GM21528 (cell line): ENCODE results near the gene CEACAM1.
"Not testable (repeated sequence)": the region's sequence is repeated elsewhere in the genome, so short reads cannot be mapped to it uniquely, and the experiment has no call there.

Source experiments
- ATAC-seq: cut with Tn5 transposase; IDR thresholded peaks from one replicate; pipeline ENCODE4 v1.9.1; 2021; ENCODE audit warnings: mild to moderate bottlenecking, moderate library complexity; ENCODE audit not compliant: unreplicated experiment, low FRiP score

The CEACAM1 gene

GRCh38 chr19:42478765-42479311, 49.4 kb downstream of the CEACAM1 start:
- ATAC-seq, result no peak

DNA sequence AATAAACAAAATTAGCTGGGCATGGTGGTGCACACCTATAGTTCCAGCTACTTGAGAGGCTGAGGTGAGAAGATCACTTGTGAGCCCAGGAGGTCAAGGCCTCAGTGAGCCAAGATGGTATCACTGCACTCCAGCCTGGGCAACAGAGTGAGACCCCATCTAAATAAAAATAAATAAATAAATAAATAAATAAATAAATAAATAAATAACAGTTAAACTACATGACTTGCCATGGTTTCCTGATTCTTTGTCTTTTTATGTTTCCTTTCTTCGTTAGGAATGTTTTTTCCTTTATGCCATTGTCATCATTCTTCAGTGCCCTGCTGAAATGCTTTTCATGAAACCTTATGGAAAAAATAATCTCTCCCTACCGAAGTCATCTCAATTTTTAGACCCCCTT, 50.3 kb downstream of the CEACAM1 start:
- ATAC-seq, result no peak

- no peak for ATAC-seq
Measured at GRCh38 chr19:42477117-42477516, 51.2 kb downstream of the CEACAM1 start.

DNA sequence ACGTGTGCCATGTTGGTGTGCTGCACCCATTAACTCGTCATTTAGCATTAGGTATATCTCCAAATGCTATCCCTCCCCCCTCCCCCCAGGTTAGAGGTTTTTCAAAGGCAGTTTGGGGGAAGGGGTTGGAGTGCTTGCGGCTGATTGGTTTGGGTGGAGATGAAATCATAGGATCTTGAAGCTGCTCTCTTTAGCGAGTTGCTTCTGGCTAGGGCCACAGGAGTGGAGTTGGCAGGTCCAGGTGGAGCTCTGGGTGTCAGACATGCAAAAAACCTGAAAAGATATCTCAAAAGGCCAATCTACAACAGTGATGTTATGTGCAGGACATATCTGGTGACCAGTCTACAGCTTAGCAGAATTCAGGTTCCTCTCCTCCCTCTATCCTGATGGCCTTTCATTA, 52.9 kb downstream of the CEACAM1 start:
- no peak for ATAC-seq

DNA sequence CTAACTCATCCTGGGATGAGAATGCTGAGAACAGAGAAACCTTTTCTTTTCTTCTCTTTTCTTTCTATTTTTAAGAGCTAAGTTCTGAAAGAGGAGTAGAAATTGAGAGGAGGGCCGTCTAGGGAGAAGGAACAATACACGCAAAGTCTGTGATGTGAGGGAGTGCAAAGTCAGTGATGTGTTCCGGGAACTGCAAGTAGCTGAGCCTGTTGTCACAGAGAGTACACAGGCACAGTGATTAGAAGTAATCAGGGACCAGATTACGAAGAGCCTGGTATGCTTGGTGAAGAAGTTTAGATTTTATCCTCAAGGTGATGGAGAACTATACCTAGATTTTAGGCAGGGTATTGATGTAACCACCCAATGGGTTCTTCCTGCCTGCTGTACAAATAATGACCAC, 53.5 kb downstream of the CEACAM1 start:
- no peak for ATAC-seq

- ATAC-seq, result no peak
Measured at GRCh38 chr19:42473686-42474085, 54.6 kb downstream of the CEACAM1 start.

DNA sequence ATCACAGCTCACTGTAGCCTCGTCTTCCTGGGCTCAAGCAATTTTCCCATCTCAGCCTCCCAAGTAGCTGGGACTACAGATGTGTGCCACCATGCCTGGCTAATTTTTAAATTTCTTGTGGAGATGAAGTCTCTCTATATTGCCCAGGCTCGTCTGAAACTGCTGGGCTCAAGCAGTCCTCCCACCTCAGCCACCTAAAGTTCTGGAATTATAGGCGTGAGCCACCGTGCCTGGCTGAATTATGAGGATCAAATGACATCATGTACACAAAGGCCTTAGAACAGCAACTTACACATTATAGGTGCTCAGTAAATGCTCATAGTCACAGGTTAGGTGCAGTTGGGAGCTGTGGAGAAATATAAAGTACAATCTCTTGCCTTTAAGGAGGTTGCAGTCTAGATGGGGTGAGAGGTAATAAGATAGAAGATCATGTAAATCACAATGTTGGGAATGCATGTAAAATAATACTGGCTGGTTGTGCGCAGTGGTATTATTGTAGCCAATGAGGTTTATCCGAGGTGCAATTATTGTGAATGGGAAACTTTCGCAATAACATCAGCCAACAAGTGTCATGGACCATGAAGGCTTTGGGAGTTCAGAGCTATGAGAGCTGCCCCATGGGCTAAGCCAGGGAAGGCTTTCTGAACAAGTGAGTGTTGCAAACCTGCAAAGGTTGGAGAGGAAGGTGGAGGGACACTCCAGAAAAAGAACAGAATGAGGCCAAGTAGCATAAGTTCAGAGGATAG, 55.7 kb downstream of the CEACAM1 start:
- ATAC-seq, result no peak

GRCh38 chr19:42471554-42472249, 56.6 kb downstream of the CEACAM1 start:
- no peak for ATAC-seq

- no peak for ATAC-seq
Measured at GRCh38 chr19:42469311-42470235, 58.7 kb downstream of the CEACAM1 start.

DNA sequence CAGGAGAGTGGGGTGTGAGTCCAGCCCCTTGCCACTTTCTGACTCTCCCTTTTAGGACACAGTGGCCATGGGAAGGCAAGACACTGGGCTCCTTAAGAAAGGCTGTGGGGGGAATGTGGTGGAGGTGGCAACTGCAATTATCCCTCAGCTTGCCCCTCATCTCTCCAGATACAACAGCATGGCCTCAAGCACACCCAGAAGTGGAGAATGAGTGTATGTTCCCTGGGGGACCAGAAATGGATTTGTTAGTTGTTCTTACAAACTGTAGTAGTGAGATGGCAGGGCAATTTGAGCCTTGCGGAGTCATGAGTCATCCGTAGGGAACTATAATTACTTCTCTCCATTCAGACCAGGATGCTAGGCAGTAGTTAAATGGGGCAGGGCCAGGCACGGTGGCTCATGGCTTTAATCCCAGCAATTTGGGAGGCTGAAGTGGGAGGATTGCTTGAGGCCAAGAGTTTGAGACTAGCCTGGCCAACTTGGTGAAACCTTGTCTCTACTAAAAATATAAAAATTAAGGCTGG, 59.9 kb downstream of the CEACAM1 start:
- ATAC-seq, result no peak

GRCh38 chr19:42467183-42467760, 61.0 kb downstream of the CEACAM1 start:
- ATAC-seq, result no peak

DNA sequence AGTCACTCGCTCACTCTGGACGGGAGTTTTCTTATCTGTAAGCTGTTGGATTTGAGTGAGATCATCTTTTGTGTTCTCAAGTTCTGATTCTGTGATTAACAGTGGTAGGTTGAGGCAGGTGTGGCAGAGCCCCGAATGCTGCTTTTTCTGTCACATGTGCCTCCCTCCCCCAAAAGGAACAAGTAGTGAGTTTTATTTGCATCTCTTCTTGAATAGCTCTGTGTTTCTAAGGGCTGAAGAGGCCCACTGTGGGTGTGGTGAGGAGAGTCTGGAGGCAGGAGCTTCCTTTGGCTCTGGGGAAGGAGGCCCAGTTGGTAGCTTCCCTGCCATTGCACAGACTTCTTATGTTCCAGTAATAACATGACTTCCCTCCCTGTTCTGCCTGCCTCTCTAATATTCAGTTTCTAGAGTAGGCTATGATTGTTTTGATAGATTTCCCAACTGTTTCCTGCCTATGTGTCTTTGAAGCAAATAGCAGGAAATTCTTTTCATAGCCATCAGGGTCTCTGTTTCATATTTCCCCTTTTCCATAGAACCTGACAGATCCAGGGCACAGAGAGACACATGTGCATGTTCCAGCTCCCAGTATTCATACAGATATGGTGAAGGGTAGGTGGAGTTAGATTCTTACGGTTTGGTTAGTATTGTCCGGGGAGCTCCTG, 61.6 kb downstream of the CEACAM1 start:
- no peak for ATAC-seq

DNA sequence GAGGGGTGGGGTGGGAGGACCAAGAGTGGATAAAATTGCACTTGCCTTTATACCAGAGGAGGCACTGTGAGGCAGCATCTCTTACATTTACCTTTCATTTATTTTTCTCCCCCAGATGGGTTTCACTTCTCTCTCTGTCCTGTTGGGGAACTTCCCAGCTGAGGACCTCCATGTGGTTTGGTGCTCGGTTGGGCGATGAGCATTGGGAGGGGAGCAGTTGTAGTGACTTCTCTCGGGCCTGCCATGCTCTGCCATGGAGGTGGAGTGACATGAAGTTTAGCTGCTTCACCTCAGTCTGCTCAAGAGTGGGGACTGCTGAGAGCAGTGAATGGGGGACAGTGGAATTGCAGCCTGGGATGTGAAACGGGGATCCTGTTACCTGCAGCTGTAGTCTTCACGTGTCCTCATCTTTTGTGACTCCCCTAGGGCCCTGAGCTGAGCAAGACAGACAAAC, 62.4 kb downstream of the CEACAM1 start:
- ATAC-seq, result peak; percentile 53

DNA sequence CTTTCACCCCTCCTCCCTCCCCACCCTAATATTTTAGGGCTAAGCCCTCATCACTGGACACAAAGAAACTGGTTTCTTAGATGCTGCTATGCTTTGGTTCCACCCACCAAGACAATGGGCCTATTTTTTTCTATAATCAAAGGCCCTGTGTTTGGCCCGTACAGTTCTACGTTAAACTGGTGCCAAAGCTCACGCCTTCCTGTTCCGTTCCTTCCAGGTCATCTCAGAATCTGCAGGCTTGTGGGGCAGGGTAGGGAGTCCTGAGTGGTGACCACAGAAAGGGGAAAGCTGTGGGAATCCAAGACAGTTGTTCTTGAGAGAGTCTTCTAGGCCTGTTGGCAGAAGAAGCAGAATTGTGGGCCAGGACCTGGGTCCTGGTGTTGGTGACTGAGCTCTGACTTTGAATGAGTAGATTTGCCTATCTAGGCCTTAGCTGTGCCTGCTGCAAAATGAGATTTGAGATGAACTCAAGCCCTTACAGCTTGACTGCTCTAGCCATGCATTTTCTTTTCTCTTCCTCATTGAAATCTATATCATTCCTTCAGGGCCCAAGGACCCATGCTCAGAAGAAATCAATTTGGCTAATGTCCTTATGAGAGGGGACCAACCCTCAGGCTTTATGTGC, 66.5 kb downstream of the CEACAM1 start:
- ATAC-seq, result no peak

GRCh38 chr19:42461231-42461630, 67.0 kb downstream of the CEACAM1 start:
- ATAC-seq, result not testable (repeated sequence)

GRCh38 chr19:42459926-42460325, 68.4 kb downstream of the CEACAM1 start:
- no peak for ATAC-seq
